Peyer's patch (tissue), 4 donors: ENCODE data around the gene BUB1B. TPM values are rescaled to one million over a fixed set of nuclear protein-coding genes. Genes with fewer than 3 reads are reported as not detected.

ENCODE experiments used
- DNase-seq, 3 donors: peaks; one replicate each; pipeline ENCODE4 v3.0.0-alpha.2; 2017 to 2019
- H3K27ac ChIP-seq, 4 donors: fragments of 200-600 bp; sonication (generic); one replicate each; pipeline ENCODE4 v1.5.1; 2016 to 2019
- H3K27me3 ChIP-seq, 2 donors: fragments of 200-600 bp; sonication (generic); one replicate each; pipeline ENCODE4 v1.5.1; 2019
- H3K36me3 ChIP-seq, 3 donors: fragments of 200-600 bp; sonication (generic); one replicate each; pipeline ENCODE4 v1.5.1; 2016 to 2019
- H3K4me1 ChIP-seq, 4 donors: fragments of 200-600 bp; sonication (generic); one replicate each; pipeline ENCODE4 v1.5.1; 2016 to 2019
- H3K4me3 ChIP-seq, 4 donors: fragments of 200-600 bp; sonication (generic); 1 replicate in 3 of 4; 2 replicates in 1 of 4; pipeline ENCODE4 v1.5.1; 2016 to 2019; ENCODE audit warnings: mild to moderate bottlenecking in 1 of 4
- H3K9me3 ChIP-seq, 4 donors: fragments of 200-600 bp; sonication (generic); one replicate each; pipeline ENCODE4 v1.5.1; 2016 to 2019; ENCODE audit warnings: mild to moderate bottlenecking in 1 of 4
- POLR2A ChIP-seq, 2 donors: fragments of 450-650 bp; IDR thresholded peaks; one replicate each; pipeline ENCODE4 v1.5.1; 2017; ENCODE audit warnings: antibody characterized with exemption in 2 of 2, mild to moderate bottlenecking in 2 of 2, moderate library complexity in 2 of 2
- total RNA-seq, 4 donors: library from RNA; depleted of rRNA; stranded (reverse); fragments of >200 nt; gene quantifications; one replicate each; pipeline ENCODE4 v1.1.0, GENCODE V29; 2016
- TF ChIP-seq, protein P1 (sequence below), 6 experiments: fragments of 450-650 bp in 4 of 6; fragments of 200-600 bp in 2 of 6; sonication (generic) in 1 of 6; IDR thresholded peaks; one replicate each; pipeline ENCODE4 v1.5.1; 2017 to 2019; ENCODE audit warnings: antibody characterized with exemption in 6 of 6, mild to moderate bottlenecking in 3 of 6, moderate library complexity in 1 of 6

Gene BUB1B
- total RNA-seq, 4 donors from 2014 or later = 10.6 to 120 (median 13.3) TPM

GRCh38 chr15:40244961-40245523, 84.2 kb downstream of the BUB1B start:
- Histone ChIP-seq H3K9me3 (no peaks in the 10 kb centered on the region), H3K27ac (no peak overlapping the region), H3K27me3 (no peaks in the 10 kb centered on the region), H3K36me3 (no peaks in the 10 kb centered on the region), H3K4me1 (no peaks in the 10 kb centered on the region), H3K4me3 (no peak overlapping the region)
- TF ChIP-seq, protein P1, sequence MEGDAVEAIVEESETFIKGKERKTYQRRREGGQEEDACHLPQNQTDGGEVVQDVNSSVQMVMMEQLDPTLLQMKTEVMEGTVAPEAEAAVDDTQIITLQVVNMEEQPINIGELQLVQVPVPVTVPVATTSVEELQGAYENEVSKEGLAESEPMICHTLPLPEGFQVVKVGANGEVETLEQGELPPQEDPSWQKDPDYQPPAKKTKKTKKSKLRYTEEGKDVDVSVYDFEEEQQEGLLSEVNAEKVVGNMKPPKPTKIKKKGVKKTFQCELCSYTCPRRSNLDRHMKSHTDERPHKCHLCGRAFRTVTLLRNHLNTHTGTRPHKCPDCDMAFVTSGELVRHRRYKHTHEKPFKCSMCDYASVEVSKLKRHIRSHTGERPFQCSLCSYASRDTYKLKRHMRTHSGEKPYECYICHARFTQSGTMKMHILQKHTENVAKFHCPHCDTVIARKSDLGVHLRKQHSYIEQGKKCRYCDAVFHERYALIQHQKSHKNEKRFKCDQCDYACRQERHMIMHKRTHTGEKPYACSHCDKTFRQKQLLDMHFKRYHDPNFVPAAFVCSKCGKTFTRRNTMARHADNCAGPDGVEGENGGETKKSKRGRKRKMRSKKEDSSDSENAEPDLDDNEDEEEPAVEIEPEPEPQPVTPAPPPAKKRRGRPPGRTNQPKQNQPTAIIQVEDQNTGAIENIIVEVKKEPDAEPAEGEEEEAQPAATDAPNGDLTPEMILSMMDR (IDR thresholded peaks at IDR 0.05) = no peak
- TF ChIP-seq POLR2A (IDR thresholded peaks at IDR 0.05) = no peak
- DNase-seq = peak in 1 of 3 donors; percentile 23

DNA sequence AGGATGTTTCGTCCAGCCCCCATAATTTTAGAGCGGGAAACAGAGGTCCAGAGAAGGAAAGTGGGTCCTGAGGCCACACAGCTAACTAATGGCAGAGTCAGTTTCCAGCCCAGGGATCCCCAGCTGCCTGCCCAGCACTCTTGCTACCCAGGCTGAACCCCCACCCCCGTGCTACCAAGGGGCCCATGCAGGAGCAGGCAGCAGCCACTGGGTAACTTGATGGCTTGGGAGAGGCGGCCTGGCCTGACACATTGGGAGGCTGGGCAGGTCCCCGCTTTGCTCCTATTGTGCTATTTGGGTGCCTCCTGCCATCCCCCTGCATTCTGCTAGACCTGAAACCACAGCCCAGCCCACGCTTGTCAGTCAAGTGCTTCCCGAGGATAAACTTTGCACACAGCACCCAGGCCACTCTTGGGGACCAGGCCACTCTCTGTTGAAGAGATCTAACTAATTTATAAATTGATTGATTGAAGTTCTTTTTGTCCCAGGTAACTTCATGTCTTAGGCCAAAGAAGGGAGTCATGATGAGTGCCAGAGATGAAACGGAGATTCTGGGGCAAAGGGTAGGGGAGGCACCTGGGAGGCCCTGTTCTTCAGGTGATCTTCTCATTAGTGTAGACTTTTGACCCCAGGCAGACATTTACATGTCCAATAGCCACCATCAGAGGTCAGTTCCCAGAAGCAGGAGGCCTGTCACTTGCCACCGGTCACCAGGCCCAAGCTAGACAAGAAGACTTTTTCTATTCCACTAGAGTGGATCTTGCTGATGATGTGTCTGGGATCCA, 85.0 kb downstream of the BUB1B start:
- TF ChIP-seq POLR2A (IDR thresholded peaks at IDR 0.05) = no peak
- TF ChIP-seq, protein P1 (IDR thresholded peaks at IDR 0.05) = no peak
- H3K36me3 ChIP-seq = no peaks in the 10 kb centered on the region
- no peaks in the 10 kb centered on the region for H3K9me3 ChIP-seq
- peak in 1 of 3 donors; percentile 30 for DNase-seq
- no peak overlapping the region for H3K27ac ChIP-seq
- H3K4me3 ChIP-seq = no peak overlapping the region
- no peaks in the 10 kb centered on the region for H3K27me3 ChIP-seq
- H3K4me1 ChIP-seq = no peaks in the 10 kb centered on the region

GRCh38 chr15:40246496-40247280, 85.8 kb downstream of the BUB1B start:
- no peak overlapping the region for H3K27ac ChIP-seq
- DNase-seq = peak in 1 of 3 donors; percentile 36

DNA sequence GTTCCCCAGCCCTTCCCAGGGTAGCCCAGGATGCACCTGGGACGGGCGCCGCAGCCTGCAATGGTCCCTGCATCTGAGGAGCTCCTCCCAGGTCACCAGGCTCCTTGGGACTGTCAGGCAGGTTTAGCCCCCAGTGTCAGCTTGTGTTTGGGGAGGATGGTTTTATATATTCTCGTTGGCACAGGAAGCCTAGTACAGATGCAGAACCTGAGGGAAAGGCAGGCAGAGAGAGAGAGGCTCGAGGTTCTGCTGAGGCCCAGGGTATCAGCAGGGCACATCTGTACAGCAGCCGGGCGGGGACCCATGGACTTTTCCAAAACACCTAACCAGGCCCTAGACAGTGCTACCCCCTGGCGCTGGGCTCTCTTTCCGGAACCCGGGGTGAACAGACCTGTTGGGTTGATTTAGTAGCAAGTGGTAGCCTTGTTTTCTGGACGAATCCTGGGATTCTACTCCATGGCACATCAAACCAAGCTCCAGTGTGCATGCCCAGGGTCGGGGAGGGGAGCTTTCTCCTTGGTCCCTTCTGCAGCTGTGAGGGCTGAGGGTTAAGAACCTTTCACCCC, 86.6 kb downstream of the BUB1B start:
- no peaks in the 10 kb centered on the region for H3K27me3 ChIP-seq
- no peaks in the 10 kb centered on the region for H3K36me3 ChIP-seq
- H3K4me3 ChIP-seq = no peak overlapping the region
- DNase-seq = no peak
- peaks cover 0 to 7% (median 3%) of the 10 kb centered on the region in 4 donors for H3K4me1 ChIP-seq
- H3K9me3 ChIP-seq = no peaks in the 10 kb centered on the region
- no peak for TF ChIP-seq POLR2A (IDR thresholded peaks at IDR 0.05)
- TF ChIP-seq, protein P1 (IDR thresholded peaks at IDR 0.05) = no peak
- H3K27ac ChIP-seq = no peak overlapping the region

More at GRCh38 chr15:40246496-40247280, 85.8 kb downstream of the BUB1B start:
- Histone ChIP-seq H3K9me3 (no peaks in the 10 kb centered on the region), H3K36me3 (no peaks in the 10 kb centered on the region), H3K27me3 (no peaks in the 10 kb centered on the region), H3K4me3 (no peak overlapping the region), H3K4me1 (no peaks in the 10 kb centered on the region)
- no peak for TF ChIP-seq POLR2A (IDR thresholded peaks at IDR 0.05)
- TF ChIP-seq, protein P1 (IDR thresholded peaks at IDR 0.05) = no peak

- H3K27ac ChIP-seq = no peak overlapping the region
Measured at GRCh38 chr15:40248006-40248783, 87.3 kb downstream of the BUB1B start.

More at GRCh38 chr15:40248006-40248783, 87.3 kb downstream of the BUB1B start:
- H3K27me3 ChIP-seq = no peaks in the 10 kb centered on the region
- TF ChIP-seq, protein P1 (IDR thresholded peaks at IDR 0.05) = no peak
- no peak for TF ChIP-seq POLR2A (IDR thresholded peaks at IDR 0.05)
- peaks cover 0 to 13% (median 8%) of the 10 kb centered on the region in 4 donors for H3K4me1 ChIP-seq
- H3K9me3 ChIP-seq = no peaks in the 10 kb centered on the region
- no peak for DNase-seq
- H3K36me3 ChIP-seq = no peaks in the 10 kb centered on the region
- no peak overlapping the region for H3K4me3 ChIP-seq
